Transverse colon (tissue), 4 donors: ENCODE measurements around the gene MBP.

Experiments used
- EP300 ChIP-seq: sonication (generic); formaldehyde crosslinking; IDR thresholded peaks from one replicate; pipeline ENCODE4 v1.6.1; 2017; ENCODE audit warnings: antibody characterized with exemption, low read depth
- POLR2A ChIP-seq: fragments of 450-650 bp; IDR thresholded peaks from one replicate; pipeline ENCODE4 v1.6.1; 2016; ENCODE audit warnings: antibody characterized with exemption, mild to moderate bottlenecking, moderate library complexity
- POLR2AphosphoS5 ChIP-seq, 3 donors: sonication (generic); formaldehyde crosslinking; IDR thresholded peaks; one replicate each; pipeline ENCODE4 v1.6.1; 2016; ENCODE audit warnings: antibody characterized with exemption in 3 of 3
- TF ChIP-seq, protein P1 (sequence below), 5 experiments: fragments of 200-600 bp in 3 of 5; fragments of 450-650 bp in 2 of 5; sonication (generic) in 3 of 5; IDR thresholded peaks; 1 replicate in 2 of 5; 2 replicates in 3 of 5; pipeline ENCODE4 v1.5.1; 2016 to 2017; ENCODE audit warnings: antibody characterized with exemption in 5 of 5, inconsistent platforms in 3 of 5, mild to moderate bottlenecking in 2 of 5, moderate library complexity in 1 of 5

GRCh38 chr18:77077401-77077800 is 55.2 kb downstream of the MBP start:
- TF ChIP-seq, protein P1, sequence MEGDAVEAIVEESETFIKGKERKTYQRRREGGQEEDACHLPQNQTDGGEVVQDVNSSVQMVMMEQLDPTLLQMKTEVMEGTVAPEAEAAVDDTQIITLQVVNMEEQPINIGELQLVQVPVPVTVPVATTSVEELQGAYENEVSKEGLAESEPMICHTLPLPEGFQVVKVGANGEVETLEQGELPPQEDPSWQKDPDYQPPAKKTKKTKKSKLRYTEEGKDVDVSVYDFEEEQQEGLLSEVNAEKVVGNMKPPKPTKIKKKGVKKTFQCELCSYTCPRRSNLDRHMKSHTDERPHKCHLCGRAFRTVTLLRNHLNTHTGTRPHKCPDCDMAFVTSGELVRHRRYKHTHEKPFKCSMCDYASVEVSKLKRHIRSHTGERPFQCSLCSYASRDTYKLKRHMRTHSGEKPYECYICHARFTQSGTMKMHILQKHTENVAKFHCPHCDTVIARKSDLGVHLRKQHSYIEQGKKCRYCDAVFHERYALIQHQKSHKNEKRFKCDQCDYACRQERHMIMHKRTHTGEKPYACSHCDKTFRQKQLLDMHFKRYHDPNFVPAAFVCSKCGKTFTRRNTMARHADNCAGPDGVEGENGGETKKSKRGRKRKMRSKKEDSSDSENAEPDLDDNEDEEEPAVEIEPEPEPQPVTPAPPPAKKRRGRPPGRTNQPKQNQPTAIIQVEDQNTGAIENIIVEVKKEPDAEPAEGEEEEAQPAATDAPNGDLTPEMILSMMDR (IDR thresholded peaks at IDR 0.05), result no peak
- TF ChIP-seq POLR2AphosphoS5 (IDR thresholded peaks at IDR 0.05), result no peak
- no peak for TF ChIP-seq POLR2A
- no peak for TF ChIP-seq EP300
